Panc1 (cell line): ENCODE results near the gene BIRC6. TPM values are rescaled to one million over a fixed set of nuclear protein-coding genes. Genes with fewer than 3 reads are reported as not detected.

Source experiments
- ATAC-seq: fragments of 200-7000 bp; cut with Tn5 transposase; 2 replicates; pipeline ENCODE4 v1.9.1; 2020; ENCODE audit warnings: mild to moderate bottlenecking, moderate library complexity
- BruUV-seq: library from RNA; stranded (reverse); fragments of 400-500 nt; replicated peaks from 2 replicates; lab custom pipeline; 2021; lab: Mats Ljungman, UMichigan
- CTCF ChIA-PET: fragments of 300-600 bp; sonication (Branson Sonifier 250); formaldehyde crosslinking; loops from one replicate; lab custom pipeline; 2022; ENCODE audit warnings: antibody characterized with exemption; lab: Charles Lee
- POLR2A ChIA-PET: fragments of 300-600 bp; sonication (Branson Sonifier 250); formaldehyde crosslinking; loops from one replicate; lab custom pipeline; 2022; ENCODE audit warnings: antibody characterized with exemption; lab: Charles Lee
- DNase-seq: peaks from one replicate; pipeline ENCODE4 v3.0.0-alpha.2; 2010; ENCODE audit warnings: low read depth, low spot score
- H3K27ac ChIP-seq: 2 replicates; pipeline ENCODE4 v1.5.1; 2011; ENCODE audit warnings: mild to moderate bottlenecking, low read length, inconsistent platforms
- H3K27me3 ChIP-seq: fragments of 200-500 bp; sonication (Bioruptor generic); 2 replicates; pipeline ENCODE4 v1.6.0; 2014; ENCODE audit warnings: low read length, inconsistent platforms; ENCODE audit not compliant: control insufficient read depth, insufficient read depth
- H3K36me3 ChIP-seq: fragments of 200-500 bp; sonication (Bioruptor generic); 2 replicates; pipeline ENCODE4 v1.5.1; 2014; ENCODE audit warnings: inconsistent platforms, mild to moderate bottlenecking, low read length, moderate library complexity; ENCODE audit not compliant: control insufficient read depth, insufficient read depth
- H3K4me1 ChIP-seq: 2 replicates; pipeline ENCODE4 v1.5.1; 2011; ENCODE audit warnings: inconsistent platforms, mild to moderate bottlenecking, low read length, moderate library complexity; ENCODE audit not compliant: control insufficient read depth, insufficient read depth
- H3K4me3 ChIP-seq, 2 experiments: 2 replicates each; pipeline ENCODE4 v1.5.1; 2011 to 2012; ENCODE audit warnings: low read depth in 2 of 2, low read length in 2 of 2, mild to moderate bottlenecking in 2 of 2, inconsistent platforms in 1 of 2, moderate library complexity in 1 of 2
- H3K9me3 ChIP-seq: fragments of 200-500 bp; sonication (Bioruptor generic); 2 replicates; pipeline ENCODE4 v1.5.1; 2014; ENCODE audit warnings: low read depth, mild to moderate bottlenecking, inconsistent platforms, low read length, moderate library complexity; ENCODE audit not compliant: control insufficient read depth, insufficient read depth
- CTCF ChIP-seq: fragments of 450-650 bp; IDR thresholded peaks from 2 replicates; pipeline ENCODE4 v1.5.1; 2017; ENCODE audit warnings: mild to moderate bottlenecking
- POLR2AphosphoS5 ChIP-seq: IDR thresholded peaks from 2 replicates; pipeline ENCODE4 v1.6.1; 2012; ENCODE audit warnings: mild to moderate bottlenecking, low read depth, low read length, moderate library complexity
- REST ChIP-seq, 2 experiments: IDR thresholded peaks; 2 replicates each; pipeline ENCODE4 v1.6.1; 2011 to 2012; ENCODE audit warnings: low read depth in 2 of 2, control low read depth in 1 of 2, low read length in 1 of 2, mild to moderate bottlenecking in 1 of 2, moderate library complexity in 1 of 2; ENCODE audit not compliant: insufficient read depth in 1 of 2
- SIN3A ChIP-seq: IDR thresholded peaks from 2 replicates; pipeline ENCODE4 v1.6.1; 2012; ENCODE audit warnings: low read depth, mild to moderate bottlenecking, low read length, moderate library complexity, borderline replicate concordance; ENCODE audit not compliant: insufficient read depth
- TCF7L2 ChIP-seq: IDR thresholded peaks from 2 replicates; pipeline ENCODE4 v1.6.1; 2011; ENCODE audit warnings: mild to moderate bottlenecking, low read depth, low read length, inconsistent platforms
- in situ Hi-C: cut with HindIII; loops from 2 replicates; pipeline ENCODE4 v1.10.0; 2016; ENCODE audit warnings: low sequenced_read_pairs, low pct_unique_long_range_greater_than_20kb
- intact Hi-C: fragments of 100-400 bp; cut with micrococcal nuclease; formaldehyde crosslinking; loops from one replicate; pipeline ENCODE4 v1.10.0; 2022; ENCODE audit not compliant: unreplicated experiment
- total RNA-seq: library from RNA; stranded (reverse); gene quantifications from one replicate; pipeline ENCODE4 v1.2.1, GENCODE V29; 2021; ENCODE audit not compliant: unreplicated experiment

BIRC6 gene
- total RNA-seq, 1 experiment from 2014 or later: 73.1 TPM

DNA sequence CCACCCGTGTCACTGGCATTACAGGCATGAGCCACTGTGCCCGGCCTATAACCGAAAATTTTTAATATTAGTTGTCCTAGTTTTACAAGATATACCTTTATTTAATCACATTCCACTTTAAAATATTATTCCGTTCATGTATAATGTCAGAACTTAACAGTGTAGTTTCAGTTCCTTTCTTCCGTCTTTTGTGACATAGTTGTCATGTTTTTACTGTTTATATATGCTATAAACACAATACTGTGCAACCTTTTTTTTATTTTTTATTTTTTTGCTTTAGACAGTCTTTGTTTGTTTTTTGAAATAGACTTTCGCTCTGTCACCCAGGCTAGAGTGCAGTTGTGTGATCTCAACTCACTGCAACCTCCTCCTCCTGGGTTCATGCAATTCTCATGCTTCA lies 141.5 kb downstream of the BIRC6 start:
- no TSS peak for BruUV-seq
- no peak for ATAC-seq
- H3K4me3 ChIP-seq: no peak overlapping the region
- intact Hi-C loops: no loop called here
- H3K9me3 ChIP-seq: no peaks in the 10 kb centered on the region
- in situ Hi-C loops: no loop called here
- no peaks in the 10 kb centered on the region for H3K4me1 ChIP-seq
- no peaks in the 10 kb centered on the region for H3K27me3 ChIP-seq
- no peak for DNase-seq
- TF ChIP-seq CTCF: no peak
- no peak for TF ChIP-seq TCF7L2
- no peak for TF ChIP-seq REST (IDR thresholded peaks at IDR 0.05; ENCODE audit: insufficient read depth in 1 of 2, low read depth in 2 of 2, low read length in 1 of 2)
- TF ChIP-seq POLR2AphosphoS5: no peak
- no peak for TF ChIP-seq SIN3A
- ChIA-PET POLR2A (no interaction called here), CTCF (no interaction called here)
- no peak overlapping the region for H3K27ac ChIP-seq
- H3K36me3 ChIP-seq: peaks cover 22% of the 10 kb centered on the region

DNA sequence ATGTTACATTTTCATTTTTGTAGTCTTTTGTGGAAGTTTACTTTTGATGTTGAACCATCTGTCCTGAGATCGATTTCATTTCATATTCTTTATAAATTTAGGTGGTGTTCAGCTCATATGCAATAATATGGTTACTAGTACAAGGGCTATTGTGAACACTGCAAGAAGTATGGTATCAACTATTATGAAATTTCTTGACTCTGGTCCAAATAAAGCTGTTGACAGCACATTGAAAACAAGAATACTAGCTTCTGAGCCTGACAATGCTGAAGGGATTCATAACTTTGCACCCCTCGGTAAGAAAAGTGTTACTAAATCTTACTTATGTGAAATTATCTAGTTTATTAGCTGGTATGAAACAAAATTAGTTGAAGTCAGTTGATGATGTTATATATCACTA lies 146.1 kb downstream of the BIRC6 start:
- CTCF ChIA-PET: no interaction called here
- Histone ChIP-seq H3K27ac (no peak overlapping the region), H3K27me3 (no peaks in the 10 kb centered on the region), H3K4me3 (no peak overlapping the region), H3K4me1 (no peaks in the 10 kb centered on the region), H3K9me3 (no peaks in the 10 kb centered on the region), H3K36me3 (peaks cover 34% of the 10 kb centered on the region)
- no peak for DNase-seq
- ATAC-seq: no peak
- TF ChIP-seq CTCF (no peak), TCF7L2 (no peak), SIN3A (no peak), REST (IDR thresholded peaks at IDR 0.05; ENCODE audit: insufficient read depth in 1 of 2, low read depth in 2 of 2, low read length in 1 of 2) (no peak), POLR2AphosphoS5 (no peak)
- BruUV-seq: no TSS peak
- intact Hi-C loops (no loop called here), in situ Hi-C loops (no loop called here)
- POLR2A ChIA-PET: no interaction called here
